ENCODE results near the gene ITGA11. TPM values are rescaled to one million over a fixed set of nuclear protein-coding genes. Genes with fewer than 3 reads are reported as not detected.

ITGA11 gene
- total RNA-seq, 1 donor from 2014 or later = 7.1 TPM

- Histone ChIP-seq H3K9me3 (no peaks in the 10 kb centered on the region), H3K36me3 (no peaks in the 10 kb centered on the region), H3K27me3 (peaks cover 11% of the 10 kb centered on the region), H3K4me3 (no peak overlapping the region), H3K4me1 (no peaks in the 10 kb centered on the region), H3K27ac (no peak overlapping the region)
- DNase-seq = no peak
- intact Hi-C loops (cut with DNase I) = no loop called here
- ATAC-seq = no peak
- TF ChIP-seq, protein P1, sequence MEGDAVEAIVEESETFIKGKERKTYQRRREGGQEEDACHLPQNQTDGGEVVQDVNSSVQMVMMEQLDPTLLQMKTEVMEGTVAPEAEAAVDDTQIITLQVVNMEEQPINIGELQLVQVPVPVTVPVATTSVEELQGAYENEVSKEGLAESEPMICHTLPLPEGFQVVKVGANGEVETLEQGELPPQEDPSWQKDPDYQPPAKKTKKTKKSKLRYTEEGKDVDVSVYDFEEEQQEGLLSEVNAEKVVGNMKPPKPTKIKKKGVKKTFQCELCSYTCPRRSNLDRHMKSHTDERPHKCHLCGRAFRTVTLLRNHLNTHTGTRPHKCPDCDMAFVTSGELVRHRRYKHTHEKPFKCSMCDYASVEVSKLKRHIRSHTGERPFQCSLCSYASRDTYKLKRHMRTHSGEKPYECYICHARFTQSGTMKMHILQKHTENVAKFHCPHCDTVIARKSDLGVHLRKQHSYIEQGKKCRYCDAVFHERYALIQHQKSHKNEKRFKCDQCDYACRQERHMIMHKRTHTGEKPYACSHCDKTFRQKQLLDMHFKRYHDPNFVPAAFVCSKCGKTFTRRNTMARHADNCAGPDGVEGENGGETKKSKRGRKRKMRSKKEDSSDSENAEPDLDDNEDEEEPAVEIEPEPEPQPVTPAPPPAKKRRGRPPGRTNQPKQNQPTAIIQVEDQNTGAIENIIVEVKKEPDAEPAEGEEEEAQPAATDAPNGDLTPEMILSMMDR (IDR thresholded peaks at IDR 0.05) = no peak
Measured at GRCh38 chr15:68265674-68266073, 166.3 kb downstream of the ITGA11 start.

- ATAC-seq (no peak), DNase-seq (no peak)
- Histone ChIP-seq H3K27ac (no peak overlapping the region), H3K9me3 (no peaks in the 10 kb centered on the region), H3K27me3 (peaks cover 11% of the 10 kb centered on the region), H3K4me3 (no peak overlapping the region), H3K4me1 (no peaks in the 10 kb centered on the region), H3K36me3 (no peaks in the 10 kb centered on the region)
- intact Hi-C loops (cut with DNase I) = no loop called here
- TF ChIP-seq, protein P1 (IDR thresholded peaks at IDR 0.05) = no peak
Measured at GRCh38 chr15:68265081-68265480, 166.9 kb downstream of the ITGA11 start.

- Histone ChIP-seq H3K27me3 (peaks cover 11% of the 10 kb centered on the region), H3K9me3 (no peaks in the 10 kb centered on the region), H3K4me1 (no peaks in the 10 kb centered on the region), H3K36me3 (no peaks in the 10 kb centered on the region), H3K4me3 (no peak overlapping the region), H3K27ac (no peak overlapping the region)
- TF ChIP-seq, protein P1 (IDR thresholded peaks at IDR 0.05) = no peak
- ATAC-seq = no peak
- intact Hi-C loops (cut with DNase I) = no loop called here
- no peak for DNase-seq
Measured at GRCh38 chr15:68264282-68264681, 167.7 kb downstream of the ITGA11 start.

DNA sequence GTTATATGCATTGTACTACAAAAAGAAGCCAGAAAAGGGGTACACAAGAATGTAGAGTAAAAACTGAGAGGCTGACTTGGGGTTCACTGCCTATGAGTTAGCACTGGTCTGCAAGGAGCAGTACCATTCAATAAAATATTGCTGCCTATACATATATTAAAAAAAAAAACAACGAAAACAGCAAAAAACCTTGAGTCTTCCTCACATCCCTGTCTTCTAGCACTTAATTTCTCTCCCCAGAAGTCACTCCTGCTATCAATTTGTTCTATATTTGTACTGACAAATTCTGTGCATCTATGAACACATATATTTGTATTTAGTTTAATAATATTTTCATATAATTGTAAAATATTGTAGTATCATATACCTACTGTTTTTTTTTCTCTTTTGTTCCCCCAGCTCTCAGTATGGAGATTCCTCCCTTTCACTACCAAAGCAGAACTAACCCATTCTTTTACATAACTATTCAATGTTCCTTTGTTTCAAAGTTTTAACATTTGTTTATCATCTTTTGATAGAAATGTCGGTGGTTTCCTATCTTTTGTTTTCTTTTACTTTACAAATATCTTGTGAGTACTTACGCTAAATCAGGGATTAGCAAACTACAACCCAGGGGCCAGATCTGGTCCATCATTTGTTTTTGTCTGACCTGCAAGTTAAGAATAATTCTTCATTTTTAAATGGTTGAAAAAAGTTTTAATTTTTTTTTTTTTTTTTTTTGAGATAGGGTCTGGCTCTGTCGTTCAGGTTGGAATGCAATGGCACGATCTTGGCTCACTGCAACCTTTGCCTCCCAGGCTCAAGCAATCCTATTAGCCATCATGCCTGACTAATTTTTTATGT lies 169.2 kb downstream of the ITGA11 start:
- no peak for DNase-seq
- intact Hi-C loops (cut with DNase I) = no loop called here
- Histone ChIP-seq H3K9me3 (no peaks in the 10 kb centered on the region), H3K36me3 (no peaks in the 10 kb centered on the region), H3K27me3 (peaks cover 11% of the 10 kb centered on the region), H3K27ac (no peak overlapping the region), H3K4me1 (no peaks in the 10 kb centered on the region), H3K4me3 (no peak overlapping the region)
- ATAC-seq = no peak
- TF ChIP-seq, protein P1 (IDR thresholded peaks at IDR 0.05) = no peak

GRCh38 chr15:68261980-68262379 lies 170.0 kb downstream of the ITGA11 start:
- H3K9me3 ChIP-seq = no peaks in the 10 kb centered on the region
- TF ChIP-seq, protein P1 (IDR thresholded peaks at IDR 0.05) = no peak
- peaks cover 11% of the 10 kb centered on the region for H3K27me3 ChIP-seq
- H3K36me3 ChIP-seq = no peaks in the 10 kb centered on the region
- H3K4me1 ChIP-seq = peaks cover 4% of the 10 kb centered on the region
- H3K4me3 ChIP-seq = no peak overlapping the region
- ATAC-seq (no peak), DNase-seq (no peak)
- no peak overlapping the region for H3K27ac ChIP-seq
- intact Hi-C loops (cut with DNase I) = no loop called here
